GM12872 (cell line): Measurements from ENCODE around the gene PRPF31.

Source experiments
- CTCF ChIP-seq: IDR thresholded peaks from 3 replicates; pipeline ENCODE4 v1.5.1; 2011; ENCODE audit warnings: low read depth, mild to moderate bottlenecking, low read length, moderate library complexity; ENCODE audit not compliant: insufficient read depth

Gene PRPF31, protein sequence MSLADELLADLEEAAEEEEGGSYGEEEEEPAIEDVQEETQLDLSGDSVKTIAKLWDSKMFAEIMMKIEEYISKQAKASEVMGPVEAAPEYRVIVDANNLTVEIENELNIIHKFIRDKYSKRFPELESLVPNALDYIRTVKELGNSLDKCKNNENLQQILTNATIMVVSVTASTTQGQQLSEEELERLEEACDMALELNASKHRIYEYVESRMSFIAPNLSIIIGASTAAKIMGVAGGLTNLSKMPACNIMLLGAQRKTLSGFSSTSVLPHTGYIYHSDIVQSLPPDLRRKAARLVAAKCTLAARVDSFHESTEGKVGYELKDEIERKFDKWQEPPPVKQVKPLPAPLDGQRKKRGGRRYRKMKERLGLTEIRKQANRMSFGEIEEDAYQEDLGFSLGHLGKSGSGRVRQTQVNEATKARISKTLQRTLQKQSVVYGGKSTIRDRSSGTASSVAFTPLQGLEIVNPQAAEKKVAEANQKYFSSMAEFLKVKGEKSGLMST

DNA sequence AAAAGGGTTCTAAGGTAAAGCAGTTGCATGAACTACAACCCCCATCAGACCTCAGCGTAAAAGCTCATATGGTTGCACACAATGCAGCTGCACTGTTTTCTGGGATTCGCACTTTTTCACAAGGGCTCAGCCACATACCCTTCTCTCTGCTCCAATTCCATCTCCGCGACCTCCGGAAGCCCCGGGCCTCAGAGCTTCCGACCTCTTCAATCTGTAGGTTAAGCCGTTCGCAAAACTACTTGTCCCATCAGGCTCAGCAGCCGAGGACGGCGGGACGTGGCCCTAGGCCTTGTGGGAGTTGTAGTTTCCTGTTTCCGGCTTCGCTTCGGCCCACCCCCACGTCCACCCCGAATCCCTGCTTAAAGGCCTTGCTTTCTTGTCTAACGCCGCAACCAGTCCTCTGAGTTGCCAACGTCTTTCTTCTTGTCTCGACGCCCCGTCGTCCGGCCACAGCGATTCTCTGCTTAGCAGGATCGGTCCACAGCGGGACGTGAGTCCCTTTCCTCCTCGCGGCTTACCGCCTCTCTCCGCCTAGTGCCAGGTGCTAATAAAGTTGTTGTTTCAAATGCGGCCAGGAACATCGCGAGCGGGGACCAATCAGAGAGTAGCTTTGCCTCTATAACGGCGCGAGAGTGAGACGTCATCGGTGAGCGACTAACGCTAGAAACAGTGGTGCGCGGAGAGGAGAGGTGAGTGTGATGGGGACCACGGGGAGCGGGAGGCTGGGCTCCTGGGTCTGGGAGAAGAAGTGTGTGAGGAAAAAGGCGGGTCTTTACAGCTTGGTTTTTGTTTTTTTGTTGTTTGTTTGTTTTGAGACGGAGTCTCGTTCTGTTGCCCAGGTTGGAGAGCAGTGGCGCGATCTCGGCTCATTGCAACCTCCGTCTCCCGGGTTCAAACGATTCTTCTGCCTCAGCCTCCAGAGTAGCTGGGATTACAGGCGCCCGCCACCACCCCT lies at the start of gene PRPF31, which contains the start of gene TFPT:
TSS of gene PRPF31 (plus strand) at position 646 of the 955 bp plus-strand sequence. CDS start 2,525 bp downstream, outside the sequence.
TSS of gene TFPT (minus strand) at position 549 of the 955 bp plus-strand sequence. CDS start at position 161, 388 bp downstream.
- TF ChIP-seq CTCF, result no peak

GRCh38 chr19:54069470-54069869 lies 46.1 kb upstream of the PRPF31 start:
- TF ChIP-seq CTCF, result no peak

DNA sequence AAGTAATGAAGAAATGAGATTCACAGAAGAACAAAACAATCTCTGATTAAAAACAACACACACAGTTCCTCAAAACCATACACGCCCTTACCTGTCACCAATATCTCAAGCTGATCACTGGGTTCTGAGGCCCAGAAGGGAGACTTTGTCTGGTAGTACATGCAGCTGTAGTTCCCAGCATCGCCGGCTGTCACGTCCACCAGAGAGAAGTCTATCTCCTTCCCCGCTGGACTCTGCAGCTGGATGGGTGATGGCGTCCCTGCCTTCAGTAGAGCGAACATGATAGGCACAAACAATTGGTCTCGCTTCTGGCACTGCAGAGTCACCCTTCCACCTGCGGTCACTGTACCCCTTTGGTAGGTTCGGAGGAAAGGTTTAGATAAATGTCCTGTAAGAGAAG lies 41.7 kb upstream of the PRPF31 start:
- TF ChIP-seq CTCF, result no peak

DNA sequence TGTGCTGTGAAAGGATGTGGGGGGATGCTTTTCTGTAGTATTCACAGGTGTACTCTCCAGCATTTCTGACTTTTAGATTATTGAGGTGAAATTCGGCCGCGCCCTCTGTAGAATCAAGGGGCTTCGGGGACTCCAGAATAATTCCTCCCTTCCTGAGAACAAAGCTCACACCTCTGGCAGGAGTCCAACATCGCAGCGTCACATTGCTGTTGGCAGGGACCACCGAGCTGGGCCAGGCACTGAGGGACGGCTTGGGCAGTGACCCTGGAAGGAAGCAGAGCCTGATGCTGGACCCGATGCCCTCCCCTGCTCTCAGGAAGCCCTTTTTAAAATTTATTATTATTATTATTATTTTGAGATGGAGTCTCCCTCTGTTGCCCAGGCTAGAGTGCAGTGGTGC lies 40.7 kb upstream of the PRPF31 start:
- TF ChIP-seq CTCF, result no peak

- no peak for TF ChIP-seq CTCF
Observed at GRCh38 chr19:54077334-54077733, 38.2 kb upstream of the PRPF31 start.

DNA sequence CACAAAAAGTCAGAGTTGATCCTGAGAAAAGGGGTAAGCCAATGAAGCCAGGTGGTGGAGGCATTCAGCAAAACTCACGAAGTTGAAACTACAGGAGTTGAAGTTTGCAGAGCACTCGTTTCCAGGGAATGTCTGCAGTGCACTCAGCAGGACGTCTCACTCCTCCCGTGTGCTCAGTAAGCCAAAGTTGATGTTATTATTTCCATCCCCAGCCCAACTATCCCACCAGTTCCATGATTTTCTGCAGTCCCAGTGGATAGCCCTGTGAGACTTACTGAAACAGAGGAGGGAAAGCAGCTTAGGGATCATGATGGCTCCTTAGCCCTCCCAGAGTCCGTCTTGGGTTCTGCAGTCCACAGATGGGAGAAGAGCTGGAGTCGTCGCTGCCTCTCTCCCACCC lies 34.5 kb upstream of the PRPF31 start, which contains the start of gene TARM1:
TSS of gene TARM1 (minus strand) at position 334 of the 400 bp plus-strand sequence. CDS start at position 309, 25 bp downstream.
- TF ChIP-seq CTCF, result no peak

- TF ChIP-seq CTCF, result no peak
Observed at GRCh38 chr19:54084410-54084809, 31.1 kb upstream of the PRPF31 start.
